NCI-H2029 treated with DMSO at 0.1 percent for 48 hours (cell line): ENCODE results near the gene PYGB.
A peak's percentile ranks its signal among the peaks of the same experiment; 100 is the strongest.

ENCODE experiments used
- DNase-seq: peaks from one replicate; lab custom pipeline; 2025; lab: John Stamatoyannopoulos, UW

Gene PYGB

GRCh38 chr20:25338112-25339023, 90.5 kb downstream of the PYGB start:
- no peak for DNase-seq

- no peak for DNase-seq
Measured at GRCh38 chr20:25339608-25340007, 91.7 kb downstream of the PYGB start.

GRCh38 chr20:25340380-25340779, 92.5 kb downstream of the PYGB start:
- DNase-seq: no peak

GRCh38 chr20:25341716-25342680, 94.1 kb downstream of the PYGB start:
- DNase-seq: peak; percentile 75

GRCh38 chr20:25344634-25345033, 96.7 kb downstream of the PYGB start:
- no peak for DNase-seq

- no peak for DNase-seq
Measured at GRCh38 chr20:25345721-25346120, 97.8 kb downstream of the PYGB start.

GRCh38 chr20:25346349-25346748, 98.5 kb downstream of the PYGB start:
- no peak for DNase-seq
